GM19023 (cell line): ENCODE data around the gene KSR1.

Experiments
- ATAC-seq: cut with Tn5 transposase; IDR thresholded peaks from one replicate; pipeline ENCODE4 v1.9.1; 2021; ENCODE audit warnings: mild to moderate bottlenecking, moderate library complexity; ENCODE audit not compliant: unreplicated experiment

Gene KSR1

GRCh38 chr17:27532269-27533263 lies 76.3 kb downstream of the KSR1 start:
- ATAC-seq: no peak

- ATAC-seq: no peak
These were observed 77.9 kb downstream of the KSR1 start for GRCh38 chr17:27533874-27534815.

- ATAC-seq: no peak
These were observed 79.1 kb downstream of the KSR1 start for GRCh38 chr17:27535178-27535928.

- no peak for ATAC-seq
These were observed 79.7 kb downstream of the KSR1 start for GRCh38 chr17:27535975-27536374.

- no peak for ATAC-seq
These were observed 80.5 kb downstream of the KSR1 start for GRCh38 chr17:27536781-27537180.

GRCh38 chr17:27538156-27538955 lies 82.1 kb downstream of the KSR1 start:
- no peak for ATAC-seq

GRCh38 chr17:27539152-27539551 lies 82.9 kb downstream of the KSR1 start:
- ATAC-seq: no peak

GRCh38 chr17:27539794-27540317 lies 83.6 kb downstream of the KSR1 start:
- ATAC-seq: no peak

- no peak for ATAC-seq
These were observed 84.3 kb downstream of the KSR1 start for GRCh38 chr17:27540318-27541101.

GRCh38 chr17:27541301-27542023 lies 85.2 kb downstream of the KSR1 start:
- no peak for ATAC-seq

- no peak for ATAC-seq
These were observed 86.7 kb downstream of the KSR1 start for GRCh38 chr17:27542841-27543463.

- no peak for ATAC-seq
These were observed 87.2 kb downstream of the KSR1 start for GRCh38 chr17:27543464-27543856.

GRCh38 chr17:27543958-27544349 lies 87.7 kb downstream of the KSR1 start:
- ATAC-seq: no peak

GRCh38 chr17:27544350-27545131 lies 88.3 kb downstream of the KSR1 start:
- ATAC-seq: peak; percentile 78

GRCh38 chr17:27545562-27546229 lies 89.4 kb downstream of the KSR1 start:
- no peak for ATAC-seq

- ATAC-seq: peak; percentile 23
These were observed 90.5 kb downstream of the KSR1 start for GRCh38 chr17:27546624-27547300.
